ENCODE data around the gene IRF4. TPM values are rescaled to one million over a fixed set of nuclear protein-coding genes. Genes with fewer than 3 reads are reported as not detected.

The IRF4 gene
- total RNA-seq, 2 donors from 2014 or later, result 0.15 to 1.1 TPM

DNA sequence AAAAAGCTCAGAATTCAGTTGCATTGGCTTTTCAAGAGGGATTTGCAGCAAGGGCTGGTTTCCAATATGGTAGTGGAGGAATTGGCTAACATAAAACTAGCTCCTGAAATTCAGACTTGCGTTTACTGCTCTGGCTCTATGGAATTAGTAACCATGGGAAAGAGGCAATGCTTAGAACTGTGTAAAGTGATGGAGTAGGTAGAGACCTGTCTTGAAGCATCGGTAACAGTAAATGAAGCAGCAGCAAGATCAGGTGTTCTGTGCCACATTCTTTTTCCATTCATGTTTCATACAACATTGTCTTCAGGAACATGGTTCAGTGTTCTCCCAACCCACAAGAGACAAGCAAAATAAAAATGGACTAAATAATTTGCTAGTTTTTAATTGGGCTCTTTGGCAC is 6.5 kb downstream of the IRF4 start:
- Histone ChIP-seq H3K4me3 (no peak overlapping the region), H3K9me3 (no peaks in the 10 kb centered on the region), H3K4me1 (peaks cover 0 to 10% of the 10 kb centered on the region in 2 donors), H3K36me3 (no peaks in the 10 kb centered on the region), H3K27ac (no peak overlapping the region), H3K27me3 (peaks cover 0 to 10% of the 10 kb centered on the region in 2 donors)
- TF ChIP-seq, protein P1, sequence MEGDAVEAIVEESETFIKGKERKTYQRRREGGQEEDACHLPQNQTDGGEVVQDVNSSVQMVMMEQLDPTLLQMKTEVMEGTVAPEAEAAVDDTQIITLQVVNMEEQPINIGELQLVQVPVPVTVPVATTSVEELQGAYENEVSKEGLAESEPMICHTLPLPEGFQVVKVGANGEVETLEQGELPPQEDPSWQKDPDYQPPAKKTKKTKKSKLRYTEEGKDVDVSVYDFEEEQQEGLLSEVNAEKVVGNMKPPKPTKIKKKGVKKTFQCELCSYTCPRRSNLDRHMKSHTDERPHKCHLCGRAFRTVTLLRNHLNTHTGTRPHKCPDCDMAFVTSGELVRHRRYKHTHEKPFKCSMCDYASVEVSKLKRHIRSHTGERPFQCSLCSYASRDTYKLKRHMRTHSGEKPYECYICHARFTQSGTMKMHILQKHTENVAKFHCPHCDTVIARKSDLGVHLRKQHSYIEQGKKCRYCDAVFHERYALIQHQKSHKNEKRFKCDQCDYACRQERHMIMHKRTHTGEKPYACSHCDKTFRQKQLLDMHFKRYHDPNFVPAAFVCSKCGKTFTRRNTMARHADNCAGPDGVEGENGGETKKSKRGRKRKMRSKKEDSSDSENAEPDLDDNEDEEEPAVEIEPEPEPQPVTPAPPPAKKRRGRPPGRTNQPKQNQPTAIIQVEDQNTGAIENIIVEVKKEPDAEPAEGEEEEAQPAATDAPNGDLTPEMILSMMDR (IDR thresholded peaks at IDR 0.05), result no peak
- no peak for DNase-seq (ENCODE audit: low spot score)

- no peaks in the 10 kb centered on the region for H3K36me3 ChIP-seq
- no peak overlapping the region for H3K4me3 ChIP-seq
- peaks cover 0 to 4% of the 10 kb centered on the region in 2 donors for H3K4me1 ChIP-seq
- no peaks in the 10 kb centered on the region for H3K9me3 ChIP-seq
- TF ChIP-seq, protein P1 (IDR thresholded peaks at IDR 0.05), result no peak
- DNase-seq (ENCODE audit: low spot score), result no peak
- H3K27ac ChIP-seq, result no peak overlapping the region
- peaks cover 0 to 4% of the 10 kb centered on the region in 2 donors for H3K27me3 ChIP-seq
These were observed 7.1 kb downstream of the IRF4 start for GRCh38 chr6:398558-399078.

DNA sequence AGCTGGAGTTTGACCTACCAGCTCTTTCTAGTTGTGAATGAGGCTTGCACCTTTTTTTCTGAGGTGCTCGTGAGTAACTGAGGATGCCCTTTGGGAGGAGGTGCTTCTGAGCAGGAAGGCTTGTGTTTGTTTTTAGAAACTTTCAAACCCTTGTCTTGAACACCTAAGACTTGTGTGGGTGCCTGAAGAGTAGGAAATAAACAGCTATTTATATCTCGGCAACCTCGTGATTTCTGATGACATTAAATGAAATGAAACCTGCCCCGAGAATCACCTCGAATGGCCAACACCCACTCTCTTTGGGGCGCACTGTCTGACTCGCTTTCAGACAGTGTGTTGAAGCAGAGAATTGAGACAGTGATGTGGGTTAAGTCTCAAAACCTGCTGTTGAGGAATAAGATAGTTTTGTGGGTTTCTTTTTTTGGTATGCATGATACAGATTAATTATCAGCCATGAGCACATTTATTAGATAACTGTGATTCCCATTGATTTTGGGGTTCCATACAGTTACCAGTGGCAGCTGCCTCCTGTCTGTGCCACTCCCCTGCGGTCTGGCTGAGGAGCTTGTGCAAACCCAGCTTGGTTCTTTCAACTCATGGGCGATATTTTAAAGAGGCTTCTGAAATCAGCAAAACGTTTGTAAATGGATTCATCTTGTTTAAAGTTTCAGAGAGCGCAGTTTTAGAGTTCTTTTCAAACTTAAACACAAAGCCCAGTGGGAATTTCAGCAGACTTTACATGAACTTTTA is 8.4 kb downstream of the IRF4 start:
- no peaks in the 10 kb centered on the region for H3K27me3 ChIP-seq
- H3K4me1 ChIP-seq, result no peaks in the 10 kb centered on the region
- no peak for DNase-seq (ENCODE audit: low spot score)
- H3K27ac ChIP-seq, result no peak overlapping the region
- no peaks in the 10 kb centered on the region for H3K36me3 ChIP-seq
- TF ChIP-seq, protein P1 (IDR thresholded peaks at IDR 0.05), result no peak
- H3K9me3 ChIP-seq, result no peaks in the 10 kb centered on the region
- no peak overlapping the region for H3K4me3 ChIP-seq

DNA sequence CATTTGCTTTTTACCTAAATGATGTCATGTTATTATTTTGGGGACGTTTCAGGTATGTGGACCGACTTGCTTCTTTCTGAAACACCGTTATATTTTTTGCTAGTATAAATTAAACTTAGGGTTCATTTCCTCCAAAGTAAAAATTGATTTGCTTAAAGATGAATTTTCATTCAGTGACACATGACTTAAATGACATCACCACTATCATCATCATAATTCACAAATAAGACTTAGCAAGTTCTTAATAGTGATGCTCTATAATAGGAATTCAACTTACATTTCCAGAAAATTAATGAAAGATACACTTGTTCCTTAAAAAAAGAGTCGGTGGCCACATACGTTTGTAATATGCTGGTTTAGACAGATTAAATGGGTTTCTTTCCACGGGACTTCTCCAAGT is 9.3 kb downstream of the IRF4 start:
- Histone ChIP-seq H3K36me3 (no peaks in the 10 kb centered on the region), H3K4me1 (no peaks in the 10 kb centered on the region), H3K9me3 (no peaks in the 10 kb centered on the region), H3K4me3 (no peak overlapping the region), H3K27ac (no peak overlapping the region), H3K27me3 (no peaks in the 10 kb centered on the region)
- no peak for DNase-seq (ENCODE audit: low spot score)
- TF ChIP-seq, protein P1 (IDR thresholded peaks at IDR 0.05), result no peak

- TF ChIP-seq, protein P1 (IDR thresholded peaks at IDR 0.05), result no peak
- Histone ChIP-seq H3K4me1 (no peaks in the 10 kb centered on the region), H3K36me3 (no peaks in the 10 kb centered on the region), H3K27ac (no peak overlapping the region), H3K27me3 (no peaks in the 10 kb centered on the region), H3K4me3 (no peak overlapping the region), H3K9me3 (no peaks in the 10 kb centered on the region)
- no peak for DNase-seq (ENCODE audit: low spot score)
These were observed 9.9 kb downstream of the IRF4 start for GRCh38 chr6:401239-401993.

All from right atrium auricular region (tissue), 2 donors.